ENCODE measurements around the gene EPHB1.

The EPHB1 gene

GRCh38 chr3:135091946-135092345 is 296.9 kb downstream of the EPHB1 start:
- H3K9me3 ChIP-seq (ENCODE audit: low read length) = no peaks in the 10 kb centered on the region
- no peak overlapping the region for H3K9ac ChIP-seq (ENCODE audit: low read length)
- H3K27ac ChIP-seq (ENCODE audit: low read depth, low read length, poor library complexity, severe bottlenecking) = no peak overlapping the region
- peaks cover 4% of the 10 kb centered on the region; the same call in 1 of the 2 replicates for H3K27me3 ChIP-seq (ENCODE audit: insufficient read depth, low read length)
- no peak overlapping the region for H3K4me3 ChIP-seq (ENCODE audit: low read depth, low read length, poor library complexity, severe bottlenecking)
- H3K4me2 ChIP-seq (ENCODE audit: low read length) = no peak overlapping the region
- TF ChIP-seq EZH2 (IDR thresholded peaks at IDR 0.05; ENCODE audit: borderline replicate concordance, low read length) = no peak
- TF ChIP-seq, protein P1, sequence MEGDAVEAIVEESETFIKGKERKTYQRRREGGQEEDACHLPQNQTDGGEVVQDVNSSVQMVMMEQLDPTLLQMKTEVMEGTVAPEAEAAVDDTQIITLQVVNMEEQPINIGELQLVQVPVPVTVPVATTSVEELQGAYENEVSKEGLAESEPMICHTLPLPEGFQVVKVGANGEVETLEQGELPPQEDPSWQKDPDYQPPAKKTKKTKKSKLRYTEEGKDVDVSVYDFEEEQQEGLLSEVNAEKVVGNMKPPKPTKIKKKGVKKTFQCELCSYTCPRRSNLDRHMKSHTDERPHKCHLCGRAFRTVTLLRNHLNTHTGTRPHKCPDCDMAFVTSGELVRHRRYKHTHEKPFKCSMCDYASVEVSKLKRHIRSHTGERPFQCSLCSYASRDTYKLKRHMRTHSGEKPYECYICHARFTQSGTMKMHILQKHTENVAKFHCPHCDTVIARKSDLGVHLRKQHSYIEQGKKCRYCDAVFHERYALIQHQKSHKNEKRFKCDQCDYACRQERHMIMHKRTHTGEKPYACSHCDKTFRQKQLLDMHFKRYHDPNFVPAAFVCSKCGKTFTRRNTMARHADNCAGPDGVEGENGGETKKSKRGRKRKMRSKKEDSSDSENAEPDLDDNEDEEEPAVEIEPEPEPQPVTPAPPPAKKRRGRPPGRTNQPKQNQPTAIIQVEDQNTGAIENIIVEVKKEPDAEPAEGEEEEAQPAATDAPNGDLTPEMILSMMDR (IDR thresholded peaks at IDR 0.05; ENCODE audit: low read length) = no peak
- H4K20me1 ChIP-seq (ENCODE audit: insufficient read depth, low read length) = no peaks in the 10 kb centered on the region
- H3F3A ChIP-seq (ENCODE audit: insufficient read depth, low read length) = no peaks in the 10 kb centered on the region
- no peaks in the 10 kb centered on the region for H3K4me1 ChIP-seq (ENCODE audit: insufficient read depth, low read length, severe bottlenecking)
- H3K36me3 ChIP-seq (ENCODE audit: insufficient read depth, low read length) = no peaks in the 10 kb centered on the region
- H2AFZ ChIP-seq (ENCODE audit: low read length) = no peak overlapping the region
- H3K79me2 ChIP-seq (ENCODE audit: insufficient read depth, low read length) = no peaks in the 10 kb centered on the region
- no peaks in the 10 kb centered on the region for H3K9me2 ChIP-seq (ENCODE audit: low read depth, low read length)

- Histone ChIP-seq H3K9ac (ENCODE audit: low read length) (no peak overlapping the region), H3K27ac (ENCODE audit: low read depth, low read length, poor library complexity, severe bottlenecking) (no peak overlapping the region), H3K36me3 (ENCODE audit: insufficient read depth, low read length) (no peaks in the 10 kb centered on the region), H4K20me1 (ENCODE audit: insufficient read depth, low read length) (no peaks in the 10 kb centered on the region), H3K9me3 (ENCODE audit: low read length) (no peaks in the 10 kb centered on the region), H3K9me2 (ENCODE audit: low read depth, low read length) (no peaks in the 10 kb centered on the region), H3K79me2 (ENCODE audit: insufficient read depth, low read length) (no peaks in the 10 kb centered on the region), H3K27me3 (ENCODE audit: insufficient read depth, low read length) (peaks cover 4% of the 10 kb centered on the region; the same call in 1 of the 2 replicates), H2AFZ (ENCODE audit: low read length) (no peak overlapping the region), H3F3A (ENCODE audit: insufficient read depth, low read length) (no peaks in the 10 kb centered on the region), H3K4me1 (ENCODE audit: insufficient read depth, low read length, severe bottlenecking) (no peaks in the 10 kb centered on the region), H3K4me3 (ENCODE audit: low read depth, low read length, poor library complexity, severe bottlenecking) (no peak overlapping the region), H3K4me2 (ENCODE audit: low read length) (no peak overlapping the region)
- TF ChIP-seq, protein P1 (IDR thresholded peaks at IDR 0.05; ENCODE audit: low read length) = no peak
- TF ChIP-seq EZH2 (IDR thresholded peaks at IDR 0.05; ENCODE audit: borderline replicate concordance, low read length) = no peak
These were observed 298.1 kb downstream of the EPHB1 start for GRCh38 chr3:135093121-135093520.

DNA sequence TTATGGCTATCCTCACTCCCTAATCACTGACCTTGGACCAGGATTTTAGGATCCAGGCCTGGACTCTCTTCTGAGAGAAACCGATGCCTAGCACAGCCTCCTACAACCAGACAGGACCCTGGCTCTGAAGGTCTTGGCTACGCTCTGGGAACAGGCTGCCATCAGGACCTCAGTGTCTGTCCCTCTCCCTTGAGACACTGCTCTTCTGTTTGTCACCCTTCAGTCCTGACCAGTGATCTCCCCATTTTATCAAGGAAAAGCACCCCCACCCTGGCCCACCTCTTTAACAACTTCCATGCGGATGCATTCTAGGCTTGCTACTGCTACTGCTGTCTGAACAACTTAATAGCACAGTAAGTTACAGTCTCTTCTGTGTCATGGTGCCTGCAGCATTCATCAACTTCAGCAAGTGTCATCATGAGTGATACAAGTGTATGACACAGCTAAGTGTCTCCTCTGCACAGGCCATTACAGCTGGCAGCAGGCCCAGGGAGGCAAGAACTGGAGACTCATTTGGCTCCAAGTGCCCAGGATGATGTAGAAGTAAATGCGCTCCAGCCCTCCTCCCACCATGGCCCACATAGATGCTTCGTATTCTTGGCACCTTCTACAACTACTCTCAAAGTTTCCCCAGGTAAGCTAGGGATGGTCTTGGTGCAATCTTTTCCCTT is 302.4 kb downstream of the EPHB1 start:
- H3K4me3 ChIP-seq (ENCODE audit: low read depth, low read length, poor library complexity, severe bottlenecking) = no peak overlapping the region
- H3K9me3 ChIP-seq (ENCODE audit: low read length) = no peaks in the 10 kb centered on the region
- 0 out of 2 replicates have a peak, but pooled peaks cover 2% of the 10 kb centered on the region for H4K20me1 ChIP-seq (ENCODE audit: insufficient read depth, low read length)
- no peak overlapping the region for H3K9ac ChIP-seq (ENCODE audit: low read length)
- no peaks in the 10 kb centered on the region for H3K79me2 ChIP-seq (ENCODE audit: insufficient read depth, low read length)
- no peaks in the 10 kb centered on the region for H3K36me3 ChIP-seq (ENCODE audit: insufficient read depth, low read length)
- no peaks in the 10 kb centered on the region for H3K9me2 ChIP-seq (ENCODE audit: low read depth, low read length)
- H3K4me1 ChIP-seq (ENCODE audit: insufficient read depth, low read length, severe bottlenecking) = no peaks in the 10 kb centered on the region
- no peaks in the 10 kb centered on the region for H3F3A ChIP-seq (ENCODE audit: insufficient read depth, low read length)
- TF ChIP-seq, protein P1 (IDR thresholded peaks at IDR 0.05; ENCODE audit: low read length) = no peak
- no peak for TF ChIP-seq EZH2 (IDR thresholded peaks at IDR 0.05; ENCODE audit: borderline replicate concordance, low read length)
- no peak overlapping the region for H2AFZ ChIP-seq (ENCODE audit: low read length)
- H3K27me3 ChIP-seq (ENCODE audit: insufficient read depth, low read length) = peaks cover 4% of the 10 kb centered on the region; the same call in 1 of the 2 replicates
- no peak overlapping the region for H3K27ac ChIP-seq (ENCODE audit: low read depth, low read length, poor library complexity, severe bottlenecking)
- no peak overlapping the region for H3K4me2 ChIP-seq (ENCODE audit: low read length)
